ENCODE data around the gene C1orf35. TPM values are rescaled to one million over a fixed set of nuclear protein-coding genes. Genes with fewer than 3 reads are reported as not detected.
A peak's percentile ranks its signal among the peaks of the same experiment; 100 is the strongest.

Gene C1orf35
- total RNA-seq, 1 donor from 2014 or later: 12.5 TPM

DNA sequence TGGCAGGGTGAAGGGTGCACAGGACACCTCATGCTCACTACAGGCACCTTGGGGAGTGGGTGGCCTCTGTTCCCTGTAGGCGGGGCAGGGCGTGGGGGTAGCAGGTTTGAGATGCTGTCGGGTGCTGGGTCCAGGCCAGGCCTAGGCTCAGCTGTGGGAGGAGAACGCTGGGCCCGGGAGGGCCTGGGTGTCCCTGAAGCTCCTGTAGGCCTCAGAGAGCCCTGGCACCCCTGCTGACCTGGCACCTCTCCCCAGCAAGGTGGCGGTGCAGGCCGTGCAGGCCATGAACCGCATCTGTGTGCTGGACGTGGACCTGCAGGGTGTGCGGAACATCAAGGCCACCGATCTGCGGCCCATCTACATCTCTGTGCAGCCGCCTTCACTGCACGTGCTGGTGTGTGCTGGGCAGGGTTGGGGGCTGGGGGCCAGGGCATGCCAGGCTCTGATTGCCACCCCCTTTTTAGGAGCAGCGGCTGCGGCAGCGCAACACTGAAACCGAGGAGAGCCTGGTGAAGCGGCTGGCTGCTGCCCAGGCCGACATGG is 44.1 kb upstream of the C1orf35 start:
- no peaks in the 10 kb centered on the region for H3K27me3 ChIP-seq
- peaks cover 32% of the 10 kb centered on the region for H3K36me3 ChIP-seq
- no peak for ATAC-seq
- peak overlapping the region; percentile 82 for H3K27ac ChIP-seq
- no peak overlapping the region for H3K4me3 ChIP-seq
- H3K4me1 ChIP-seq: peaks cover 62% of the 10 kb centered on the region
- TF ChIP-seq, protein P1, sequence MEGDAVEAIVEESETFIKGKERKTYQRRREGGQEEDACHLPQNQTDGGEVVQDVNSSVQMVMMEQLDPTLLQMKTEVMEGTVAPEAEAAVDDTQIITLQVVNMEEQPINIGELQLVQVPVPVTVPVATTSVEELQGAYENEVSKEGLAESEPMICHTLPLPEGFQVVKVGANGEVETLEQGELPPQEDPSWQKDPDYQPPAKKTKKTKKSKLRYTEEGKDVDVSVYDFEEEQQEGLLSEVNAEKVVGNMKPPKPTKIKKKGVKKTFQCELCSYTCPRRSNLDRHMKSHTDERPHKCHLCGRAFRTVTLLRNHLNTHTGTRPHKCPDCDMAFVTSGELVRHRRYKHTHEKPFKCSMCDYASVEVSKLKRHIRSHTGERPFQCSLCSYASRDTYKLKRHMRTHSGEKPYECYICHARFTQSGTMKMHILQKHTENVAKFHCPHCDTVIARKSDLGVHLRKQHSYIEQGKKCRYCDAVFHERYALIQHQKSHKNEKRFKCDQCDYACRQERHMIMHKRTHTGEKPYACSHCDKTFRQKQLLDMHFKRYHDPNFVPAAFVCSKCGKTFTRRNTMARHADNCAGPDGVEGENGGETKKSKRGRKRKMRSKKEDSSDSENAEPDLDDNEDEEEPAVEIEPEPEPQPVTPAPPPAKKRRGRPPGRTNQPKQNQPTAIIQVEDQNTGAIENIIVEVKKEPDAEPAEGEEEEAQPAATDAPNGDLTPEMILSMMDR (IDR thresholded peaks at IDR 0.05): no peak
- intact Hi-C loops (cut with DNase I): no loop called here
- DNase-seq: no peak
- no peaks in the 10 kb centered on the region for H3K9me3 ChIP-seq

DNA sequence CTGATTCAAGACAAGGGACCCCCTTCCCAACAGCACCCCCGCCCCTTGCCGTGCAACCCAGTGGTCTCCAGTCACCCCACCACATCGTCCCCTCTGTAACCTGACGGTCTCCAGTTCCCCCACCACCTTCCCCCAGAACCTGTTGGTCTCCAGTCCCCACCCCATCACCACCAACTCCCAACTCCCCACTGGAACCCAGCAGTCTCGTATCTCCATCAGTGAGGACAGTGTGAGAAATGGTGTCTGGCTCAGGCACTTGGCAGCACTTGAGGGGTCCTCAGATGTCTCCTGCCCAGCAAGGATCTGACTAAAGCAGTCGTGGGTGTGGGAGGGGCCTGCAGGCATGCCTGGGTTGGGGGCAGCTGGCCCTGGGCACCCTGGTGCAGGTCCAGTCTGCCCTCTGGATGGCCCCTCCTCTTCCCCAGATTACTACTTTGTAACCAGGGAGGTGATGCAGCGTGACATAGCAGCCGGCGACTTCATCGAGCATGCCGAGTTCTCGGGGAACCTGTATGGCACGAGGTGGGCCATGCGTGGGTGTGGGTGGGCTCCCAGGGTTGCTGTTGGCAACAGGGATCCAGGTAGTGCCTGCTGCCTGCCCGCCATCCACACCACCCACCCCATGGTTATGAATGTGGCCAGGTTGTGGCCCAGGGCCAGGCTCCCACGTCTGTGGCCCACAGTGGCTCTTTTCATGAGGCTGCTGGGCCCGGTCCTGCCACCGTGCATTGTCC is 43.5 kb upstream of the C1orf35 start:
- no peaks in the 10 kb centered on the region for H3K27me3 ChIP-seq
- no peak overlapping the region for H3K27ac ChIP-seq
- DNase-seq (no peak), ATAC-seq (no peak)
- no peak overlapping the region for H3K4me3 ChIP-seq
- H3K9me3 ChIP-seq: no peaks in the 10 kb centered on the region
- TF ChIP-seq, protein P1 (IDR thresholded peaks at IDR 0.05): no peak
- intact Hi-C loops (cut with DNase I): no loop called here
- H3K36me3 ChIP-seq: peaks cover 32% of the 10 kb centered on the region
- peaks cover 63% of the 10 kb centered on the region for H3K4me1 ChIP-seq

DNA sequence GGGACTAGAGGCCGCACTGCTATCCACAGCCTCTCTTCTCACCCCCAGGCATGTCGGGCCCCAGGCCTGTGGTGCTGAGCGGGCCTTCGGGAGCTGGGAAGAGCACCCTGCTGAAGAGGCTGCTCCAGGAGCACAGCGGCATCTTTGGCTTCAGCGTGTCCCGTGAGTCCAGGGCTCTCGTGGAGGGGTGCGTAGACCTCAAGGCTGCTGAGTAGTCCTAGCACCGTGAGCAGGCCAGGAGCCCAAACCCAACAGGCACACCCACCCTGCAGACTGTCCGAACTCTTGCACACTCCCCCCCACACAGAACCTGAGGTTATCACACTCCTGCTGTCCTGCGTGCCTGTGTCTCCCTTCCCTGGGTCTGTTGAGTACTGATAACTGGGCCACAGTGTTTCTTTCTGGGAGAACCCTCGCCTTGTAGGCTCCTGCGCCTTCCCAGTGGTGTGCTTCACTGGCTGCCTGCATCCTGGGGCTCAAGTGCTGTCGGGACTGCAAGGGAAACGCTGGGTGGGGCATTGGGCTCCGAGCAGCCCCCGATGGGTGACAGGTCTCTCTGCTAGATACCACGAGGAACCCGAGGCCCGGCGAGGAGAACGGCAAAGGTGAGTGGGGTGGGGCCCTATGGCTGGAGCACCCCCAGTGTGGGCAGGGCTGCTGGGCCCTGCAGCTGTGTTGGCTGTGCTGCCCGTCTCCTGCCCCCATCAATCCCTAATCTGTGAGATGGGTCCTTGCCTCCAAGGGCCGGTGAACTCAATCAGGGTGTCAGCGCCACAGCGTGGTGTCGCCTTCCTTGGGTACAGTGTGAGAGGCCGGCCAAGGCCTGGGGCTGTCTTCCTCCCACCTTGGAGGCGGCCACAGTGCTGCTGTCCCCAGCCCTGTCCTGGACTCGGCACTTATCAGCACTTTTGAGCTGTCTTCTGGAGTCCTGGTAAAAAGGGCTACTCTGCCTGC is 42.6 kb upstream of the C1orf35 start:
- H3K27me3 ChIP-seq: no peaks in the 10 kb centered on the region
- H3K4me1 ChIP-seq: peaks cover 61% of the 10 kb centered on the region
- ATAC-seq (no peak), DNase-seq (no peak)
- no peaks in the 10 kb centered on the region for H3K9me3 ChIP-seq
- no peak overlapping the region for H3K27ac ChIP-seq
- TF ChIP-seq, protein P1 (IDR thresholded peaks at IDR 0.05): no peak
- peaks cover 32% of the 10 kb centered on the region for H3K36me3 ChIP-seq
- intact Hi-C loops (cut with DNase I): no loop called here
- no peak overlapping the region for H3K4me3 ChIP-seq

DNA sequence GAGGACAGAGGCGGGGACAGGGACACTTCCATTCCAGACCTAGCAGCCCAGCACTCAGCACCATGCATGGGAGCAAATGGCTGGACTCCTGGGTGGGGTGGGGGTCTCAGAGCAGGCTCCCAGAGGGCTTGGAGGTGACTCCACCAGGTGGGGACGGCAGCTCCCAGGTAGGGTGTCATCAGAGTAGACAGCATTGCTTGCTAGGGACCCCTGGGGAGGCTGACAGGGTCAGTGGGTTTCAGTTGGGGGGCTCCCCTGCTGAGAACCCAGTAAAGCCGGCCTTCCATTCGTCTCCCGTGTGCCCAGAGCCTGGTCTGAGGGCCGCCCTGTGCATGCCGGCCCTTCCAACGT is 41.8 kb upstream of the C1orf35 start:
- intact Hi-C loops (cut with DNase I): no loop called here
- Histone ChIP-seq H3K4me1 (peaks cover 55% of the 10 kb centered on the region), H3K4me3 (no peak overlapping the region), H3K36me3 (peaks cover 32% of the 10 kb centered on the region), H3K27me3 (no peaks in the 10 kb centered on the region), H3K27ac (no peak overlapping the region), H3K9me3 (no peaks in the 10 kb centered on the region)
- TF ChIP-seq, protein P1 (IDR thresholded peaks at IDR 0.05): no peak
- no peak for ATAC-seq
- DNase-seq: no peak

DNA sequence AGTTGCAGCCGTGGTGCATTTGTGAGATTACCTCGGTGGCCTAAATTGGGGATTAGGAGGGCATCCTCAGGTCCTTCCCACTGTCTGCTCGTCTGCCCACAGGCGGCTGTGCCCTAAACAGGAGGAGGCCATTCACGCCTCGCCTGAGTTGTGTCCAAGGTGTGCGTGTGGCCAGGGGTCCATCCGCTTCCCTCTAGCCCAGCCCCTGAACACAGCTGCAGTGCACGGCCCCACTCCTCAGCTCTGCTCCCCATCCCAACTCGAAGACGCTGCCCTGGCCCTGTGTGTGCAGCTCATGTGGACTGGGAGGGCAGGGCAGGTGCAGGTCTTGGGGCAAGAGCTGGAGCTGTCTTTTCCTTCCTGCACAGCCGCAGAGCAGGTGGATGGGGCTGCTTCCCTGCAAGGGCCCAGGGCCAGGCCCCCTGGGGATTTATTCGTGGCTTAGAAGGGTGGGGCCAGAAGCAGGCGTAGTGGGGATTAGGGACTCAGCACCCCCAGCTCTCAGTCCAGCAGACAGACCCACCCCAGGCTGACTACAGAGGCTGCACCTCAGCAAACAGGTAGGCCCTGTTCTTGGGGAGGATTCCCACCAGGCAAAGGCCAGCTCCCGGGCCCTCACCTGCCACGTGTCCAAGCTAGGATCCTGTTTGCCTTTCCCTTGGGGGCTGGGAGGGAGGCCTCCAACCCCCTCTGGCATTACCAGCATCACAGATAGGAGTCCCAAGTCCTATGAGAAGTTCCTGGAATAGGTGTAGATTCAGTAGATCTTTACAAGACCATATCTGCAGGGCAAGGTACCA is 41.3 kb upstream of the C1orf35 start:
- H3K36me3 ChIP-seq: peaks cover 32% of the 10 kb centered on the region

More for the DNA sequence above, 41.3 kb upstream of the C1orf35 start:
- Histone ChIP-seq H3K27ac (no peak overlapping the region), H3K27me3 (no peaks in the 10 kb centered on the region), H3K9me3 (no peaks in the 10 kb centered on the region), H3K4me1 (peaks cover 49% of the 10 kb centered on the region), H3K4me3 (no peak overlapping the region)
- TF ChIP-seq, protein P1 (IDR thresholded peaks at IDR 0.05): no peak
- DNase-seq (no peak), ATAC-seq (no peak)
- intact Hi-C loops (cut with DNase I): no loop called here
